Adrenal gland (tissue), 12 donors: ENCODE results near the gene DLX5. TPM values are rescaled to one million over a fixed set of nuclear protein-coding genes. Genes with fewer than 3 reads are reported as not detected.

Experiments
- DNase-seq, 7 donors: peaks; one replicate each; pipeline ENCODE4 v3.0.0-alpha.2; 2019 to 2020
- H3K27ac ChIP-seq, 5 donors: fragments of 200-600 bp; sonication (generic) in 4 of 5; 1 replicate in 3 of 5; 2 replicates in 2 of 5; pipeline versions ENCODE4 v1.5.1 to v1.8.0; 2016 to 2020; ENCODE audit warnings: mild to moderate bottlenecking in 1 of 5
- H3K27me3 ChIP-seq: fragments of 200-600 bp; 2 replicates; pipeline ENCODE4 v1.8.0; 2021
- H3K36me3 ChIP-seq, 2 donors: fragments of 200-600 bp; replicated peaks in 1 of 2; 1 replicate in 1 of 2; 2 replicates in 1 of 2; pipeline versions ENCODE4 v1.5.1 to v1.8.0; 2018 to 2022
- H3K4me1 ChIP-seq, 2 donors: fragments of 200-600 bp; replicated peaks in 1 of 2; 1 replicate in 1 of 2; 2 replicates in 1 of 2; pipeline versions ENCODE4 v1.5.1 to v1.8.0; 2018 to 2021
- H3K4me3 ChIP-seq, 4 donors: fragments of 200-600 bp; sonication (generic) in 3 of 4; one replicate each; pipeline ENCODE4 v1.5.1; 2016 to 2018
- H3K9me3 ChIP-seq, 3 donors: fragments of 200-600 bp; sonication (generic) in 1 of 3; replicated peaks in 1 of 3; 1 replicate in 2 of 3; 2 replicates in 1 of 3; pipeline versions ENCODE4 v1.5.1 to v1.8.0; 2016 to 2021
- POLR2A ChIP-seq, 2 donors: fragments of 450-650 bp; IDR thresholded peaks; one replicate each; pipeline ENCODE4 v1.6.1; 2017; ENCODE audit warnings: antibody characterized with exemption in 2 of 2, mild to moderate bottlenecking in 2 of 2, moderate library complexity in 1 of 2
- WGBS, 4 donors: extraction: QIAGEN DNeasy Blood & Tissue Kit in 2 of 4; methylation state at CpG; one replicate each; pipeline versions ENCODE4 v1.1.5 to v1.1.7; 2013 to 2017; 5-methylcytosine and 5-hydroxymethylcytosine counted together
- intact Hi-C, 2 donors: fragments of 100-400 bp; cut with DNase I; formaldehyde crosslinking; loops; one replicate each; pipeline versions ENCODE4 v1.14.1 to v1.15.0; 2022 to 2023
- polyA plus RNA-seq, 3 donors: library from polyadenylated mRNA; stranded (reverse); fragments of 200-250 nt in 2 of 3; fragments of 350-450 nt in 1 of 3; fragmentation: Illumina TruSeq in 1 of 3; extraction: RNeasy Lipid Tissue Mini Kit (QIAGEN cat#74804) in 1 of 3; gene quantifications; one replicate each; pipeline ENCODE4 v1.2.3, GENCODE V29; 2013 to 2014
- total RNA-seq, 9 donors: library from RNA; depleted of rRNA in 4 of 9; stranded (reverse); fragments of >200 nt in 4 of 9; fragments of 120-200 nt in 1 of 9; fragmentation: NEBNext Ultra II Directional in 1 of 9; extraction: Animal tissue kit (Norgen Biotek cat#: 25700) in 1 of 9; gene quantifications; one replicate each; pipeline versions ENCODE4 v1.1.0 to v1.2.4, GENCODE V29; 2013 to 2023
- TF ChIP-seq, protein P1 (sequence below), 6 experiments: fragments of 450-650 bp in 4 of 6; fragments of 200-600 bp in 2 of 6; sonication (generic) in 1 of 6; IDR thresholded peaks; 1 replicate in 5 of 6; 2 replicates in 1 of 6; pipeline versions ENCODE4 v1.5.1 to v1.8.0; 2016 to 2021; ENCODE audit warnings: antibody characterized with exemption in 6 of 6, mild to moderate bottlenecking in 2 of 6, moderate library complexity in 1 of 6
- donor health status: healthy with polysubstance abuse.
- donor health status: Bipolar disorder and iron deficiency.
- donor health status: DM: yes; HTN: yes; CAD: no.
- donor health status: DM: no; HTN: no; CAD: no.
- donor health status: DM: no; HTN: no; CAD: no.
- donor health status: DM: yes; HTN: yes; CAD: no.

Gene DLX5
- total and polyA plus RNA-seq, 12 donors: 0.11 to 0.55 (median 0.24) TPM; not detected in 5

DNA sequence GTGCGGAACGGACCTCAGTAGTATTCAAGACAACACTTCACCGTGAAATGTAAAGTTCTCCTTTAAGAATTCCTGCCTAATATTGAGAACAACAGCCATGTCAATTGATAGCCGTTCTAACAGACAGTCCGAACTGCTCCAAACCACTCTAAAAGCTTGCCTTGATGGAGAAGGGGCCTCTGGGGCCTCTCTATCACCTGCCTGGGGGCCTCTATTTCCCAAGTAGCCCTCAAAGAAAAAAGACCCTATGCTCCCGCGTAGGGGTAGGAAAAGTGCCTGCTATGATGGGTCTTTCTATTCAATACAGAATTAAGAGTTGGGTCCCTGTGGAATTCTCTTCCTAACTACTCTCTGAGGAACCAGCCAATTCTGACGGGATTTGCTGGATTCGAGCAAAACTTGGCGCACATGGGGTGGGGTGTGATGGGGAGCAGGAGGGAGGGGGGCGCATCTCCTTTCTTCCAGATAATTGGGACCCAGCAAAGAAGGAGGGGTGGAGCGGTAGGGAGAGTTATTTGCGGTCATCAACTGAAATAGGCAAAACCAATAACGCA, 27.6 kb downstream of the DLX5 start:
- H3K27ac ChIP-seq: no peak overlapping the region
- peaks cover 90% of the 10 kb centered on the region for H3K27me3 ChIP-seq
- no peak overlapping the region for H3K4me3 ChIP-seq
- TF ChIP-seq POLR2A (IDR thresholded peaks at IDR 0.05): no peak
- TF ChIP-seq, protein P1, sequence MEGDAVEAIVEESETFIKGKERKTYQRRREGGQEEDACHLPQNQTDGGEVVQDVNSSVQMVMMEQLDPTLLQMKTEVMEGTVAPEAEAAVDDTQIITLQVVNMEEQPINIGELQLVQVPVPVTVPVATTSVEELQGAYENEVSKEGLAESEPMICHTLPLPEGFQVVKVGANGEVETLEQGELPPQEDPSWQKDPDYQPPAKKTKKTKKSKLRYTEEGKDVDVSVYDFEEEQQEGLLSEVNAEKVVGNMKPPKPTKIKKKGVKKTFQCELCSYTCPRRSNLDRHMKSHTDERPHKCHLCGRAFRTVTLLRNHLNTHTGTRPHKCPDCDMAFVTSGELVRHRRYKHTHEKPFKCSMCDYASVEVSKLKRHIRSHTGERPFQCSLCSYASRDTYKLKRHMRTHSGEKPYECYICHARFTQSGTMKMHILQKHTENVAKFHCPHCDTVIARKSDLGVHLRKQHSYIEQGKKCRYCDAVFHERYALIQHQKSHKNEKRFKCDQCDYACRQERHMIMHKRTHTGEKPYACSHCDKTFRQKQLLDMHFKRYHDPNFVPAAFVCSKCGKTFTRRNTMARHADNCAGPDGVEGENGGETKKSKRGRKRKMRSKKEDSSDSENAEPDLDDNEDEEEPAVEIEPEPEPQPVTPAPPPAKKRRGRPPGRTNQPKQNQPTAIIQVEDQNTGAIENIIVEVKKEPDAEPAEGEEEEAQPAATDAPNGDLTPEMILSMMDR (IDR thresholded peaks at IDR 0.05): no peak
- intact Hi-C loops: no loop called here
- no peaks in the 10 kb centered on the region for H3K4me1 ChIP-seq
- no peaks in the 10 kb centered on the region for H3K9me3 ChIP-seq
- H3K36me3 ChIP-seq: no peaks in the 10 kb centered on the region
- WGBS, 4 donors: 8 to 10% (median 9%) methylated on average over 13 to 14 of the region's 14 CpGs
- no peak for DNase-seq

GRCh38 chr7:96996111-96996957, 28.3 kb downstream of the DLX5 start:
- no peaks in the 10 kb centered on the region for H3K36me3 ChIP-seq
- no peaks in the 10 kb centered on the region for H3K4me1 ChIP-seq
- H3K9me3 ChIP-seq: no peaks in the 10 kb centered on the region
- no peak overlapping the region for H3K27ac ChIP-seq
- H3K27me3 ChIP-seq: peaks cover 90% of the 10 kb centered on the region
- WGBS, 4 donors: 3 to 6% (median 5%) methylated on average over 27 to 32 of the region's 32 CpGs
- H3K4me3 ChIP-seq: no peak overlapping the region
- intact Hi-C loops: no loop called here
- TF ChIP-seq, protein P1 (IDR thresholded peaks at IDR 0.05): no peak
- no peak for DNase-seq

DNA sequence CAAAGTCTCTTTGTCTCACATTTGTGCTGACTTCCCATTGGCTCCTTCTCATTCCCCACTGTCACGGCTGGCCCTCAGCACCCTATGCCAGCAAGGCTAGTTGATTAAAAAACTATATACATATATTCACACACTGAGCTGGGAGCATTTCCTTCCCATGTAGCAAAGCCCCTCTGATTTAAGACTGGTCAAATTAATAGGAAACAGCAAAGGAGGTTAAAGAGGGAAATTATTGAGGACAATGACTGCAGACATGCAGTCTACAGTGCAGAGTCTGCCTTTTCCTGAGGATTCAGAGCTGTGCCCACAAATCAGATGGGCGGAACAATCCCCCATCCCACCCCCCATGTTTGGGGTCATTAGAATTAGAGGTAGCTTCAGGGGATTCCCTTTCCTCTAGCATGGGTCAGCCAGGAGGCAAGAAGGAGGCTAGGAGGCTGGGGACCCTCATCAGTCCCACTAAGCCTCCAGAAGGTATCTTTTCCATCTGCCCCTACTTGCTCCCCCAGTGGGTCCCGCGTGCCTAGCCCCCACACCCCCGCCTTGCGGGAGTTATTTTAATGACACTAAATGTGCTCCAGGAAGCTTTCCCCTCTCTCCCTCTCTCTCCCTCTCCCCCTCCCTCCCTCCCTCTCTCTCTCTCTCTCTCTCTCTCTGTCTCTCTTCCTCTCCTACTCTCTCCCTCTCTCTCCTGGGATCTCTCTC, 29.1 kb downstream of the DLX5 start:
- Histone ChIP-seq H3K36me3 (no peaks in the 10 kb centered on the region), H3K27me3 (peaks cover 89% of the 10 kb centered on the region), H3K9me3 (no peaks in the 10 kb centered on the region), H3K4me1 (no peaks in the 10 kb centered on the region), H3K27ac (no peak overlapping the region), H3K4me3 (no peak overlapping the region)
- DNase-seq: no peak
- 8 to 13% (median 8%) methylated on average over 4 to 6 of the region's 6 CpGs for WGBS, 4 donors
- TF ChIP-seq, protein P1 (IDR thresholded peaks at IDR 0.05): no peak
- TF ChIP-seq POLR2A (IDR thresholded peaks at IDR 0.05): no peak
- intact Hi-C loops: no loop called here

- TF ChIP-seq, protein P1 (IDR thresholded peaks at IDR 0.05): no peak
- no peak for TF ChIP-seq POLR2A (IDR thresholded peaks at IDR 0.05)
- intact Hi-C loops: no loop called here
- no peak overlapping the region for H3K4me3 ChIP-seq
- no peaks in the 10 kb centered on the region for H3K36me3 ChIP-seq
- H3K27ac ChIP-seq: no peak overlapping the region
- no peak for DNase-seq
- H3K27me3 ChIP-seq: peaks cover 90% of the 10 kb centered on the region
- WGBS, 4 donors: 27 to 48% (median 41%) methylated on average over 1 of the region's 1 CpG
- no peaks in the 10 kb centered on the region for H3K4me1 ChIP-seq
- H3K9me3 ChIP-seq: no peaks in the 10 kb centered on the region
Measured at GRCh38 chr7:96993980-96994379, 30.7 kb downstream of the DLX5 start.
